Head of caudate nucleus (tissue), 42 donors: Measurements from ENCODE around the gene PLXNA2.

Experiments used
- DNase-seq, 42 donors: peaks; one replicate each; pipeline versions ENCODE4 v3.0.0 to v3.0.0-alpha.2; 2020 to 2021; ENCODE audit warnings: mixed read lengths in 7 of 42
- intact Hi-C: fragments of 100-400 bp; cut with DNase I; formaldehyde crosslinking; loops from one replicate; pipeline ENCODE4 v1.15.0; 2022

PLXNA2 gene

GRCh38 chr1:207990876-207991582 lies 253.2 kb downstream of the PLXNA2 start:
- intact Hi-C loops, result no loop called here
- DNase-seq, result peak in 1 of 42 donors; percentile 24

GRCh38 chr1:207990455-207990854 lies 253.7 kb downstream of the PLXNA2 start:
- intact Hi-C loops, result no loop called here
- DNase-seq, result peak in 1 of 42 donors; percentile 8

GRCh38 chr1:207988326-207989165 lies 255.6 kb downstream of the PLXNA2 start:
- intact Hi-C loops, result no loop called here
- peak in 1 of 42 donors; percentile 16 for DNase-seq

GRCh38 chr1:207987164-207987563 lies 257.0 kb downstream of the PLXNA2 start:
- intact Hi-C loops, result no loop called here
- peak in 1 of 42 donors; percentile 34 for DNase-seq

GRCh38 chr1:207985996-207986395 lies 258.2 kb downstream of the PLXNA2 start:
- intact Hi-C loops, result no loop called here
- peak in 1 of 42 donors; percentile 20 for DNase-seq

GRCh38 chr1:207984831-207985572 lies 259.2 kb downstream of the PLXNA2 start:
- no peak for DNase-seq
- intact Hi-C loops, result no loop called here

GRCh38 chr1:207983044-207983635 lies 261.0 kb downstream of the PLXNA2 start:
- intact Hi-C loops, result no loop called here
- DNase-seq, result peak in 1 of 42 donors; percentile 17

- DNase-seq, result peak in 1 of 42 donors; percentile 24
- intact Hi-C loops, result no loop called here
These were observed 262.2 kb downstream of the PLXNA2 start for GRCh38 chr1:207981976-207982375.

GRCh38 chr1:207978441-207978840 lies 265.7 kb downstream of the PLXNA2 start:
- intact Hi-C loops, result no loop called here
- DNase-seq, result peak in 1 of 42 donors; percentile 37

GRCh38 chr1:207977876-207978275 lies 266.3 kb downstream of the PLXNA2 start:
- intact Hi-C loops, result no loop called here
- no peak for DNase-seq

- intact Hi-C loops, result no loop called here
- DNase-seq, result no peak
These were observed 270.2 kb downstream of the PLXNA2 start for GRCh38 chr1:207973898-207974568.

GRCh38 chr1:207972337-207972736 lies 271.8 kb downstream of the PLXNA2 start:
- no peak for DNase-seq
- intact Hi-C loops, result no loop called here
